T-helper 17 cell (primary cell): Measurements from ENCODE around the gene ACOX3. TPM values are rescaled to one million over a fixed set of nuclear protein-coding genes. Genes with fewer than 3 reads are reported as not detected.

Experiments
- ATAC-seq: fragments of 150-1000 bp; cut with Tn5 transposase; 2 replicates; pipeline ENCODE4 v1.10.0; 2021; ENCODE audit warnings: mild to moderate bottlenecking, moderate library complexity
- DNase-seq, 3 donors: peaks; one replicate each; pipeline versions ENCODE4 v3.0.0 to v3.0.0-alpha.2; 2020 to 2021
- H3K9me3 ChIP-seq: one replicate; pipeline ENCODE4 v1.7.0; 2013; ENCODE audit warnings: low read length, mild to moderate bottlenecking; ENCODE audit not compliant: control insufficient read depth, poor library complexity, severe bottlenecking
- H3K27ac Mint-ChIP-seq: one replicate; pipeline ENCODE4 v1.8.0; 2022; ENCODE audit warnings: mild to moderate bottlenecking, moderate library complexity, mixed read lengths
- H3K27me3 Mint-ChIP-seq: one replicate; pipeline ENCODE4 v1.8.0; 2022; ENCODE audit warnings: mixed read lengths
- H3K36me3 Mint-ChIP-seq: one replicate; pipeline ENCODE4 v1.8.0; 2022; ENCODE audit warnings: low read depth, mixed read lengths
- H3K4me1 Mint-ChIP-seq: one replicate; pipeline ENCODE4 v1.8.0; 2022; ENCODE audit warnings: mild to moderate bottlenecking, mixed read lengths
- H3K4me3 Mint-ChIP-seq: one replicate; pipeline ENCODE4 v1.8.0; 2022; ENCODE audit warnings: mild to moderate bottlenecking, moderate library complexity, mixed read lengths
- total RNA-seq, 4 donors: library from RNA in 2 of 4; stranded (reverse) in 2 of 4; gene quantifications; one replicate each; pipeline ENCODE4 v1.2.3 and lab custom pipeline; 2022 to 2026

Gene ACOX3
- total RNA-seq, 2 donors from 2014 or later, result 9.6 to 11.3 TPM

- Mint-ChIP-seq H3K27me3 (no peaks in the 10 kb centered on the region), H3K4me3 (no peak overlapping the region), H3K36me3 (no peaks in the 10 kb centered on the region), H3K27ac (peak overlapping the region; percentile 89), H3K4me1 (peaks cover 3% of the 10 kb centered on the region)
- ATAC-seq (no peak), DNase-seq (no peak)
- H3K9me3 ChIP-seq, result no peaks in the 10 kb centered on the region
Observed at GRCh38 chr4:8473198-8473919, 32.8 kb upstream of the ACOX3 start.

GRCh38 chr4:8472689-8473197 is 32.2 kb upstream of the ACOX3 start:
- H3K27ac Mint-ChIP-seq, result peak overlapping the region; percentile 89
- no peaks in the 10 kb centered on the region for H3K9me3 ChIP-seq
- peaks cover 3% of the 10 kb centered on the region for H3K4me1 Mint-ChIP-seq
- H3K4me3 Mint-ChIP-seq, result no peak overlapping the region
- no peaks in the 10 kb centered on the region for H3K27me3 Mint-ChIP-seq
- no peaks in the 10 kb centered on the region for H3K36me3 Mint-ChIP-seq
- no peak for DNase-seq
- ATAC-seq, result no peak

- Mint-ChIP-seq H3K4me3 (no peak overlapping the region), H3K27ac (no peak overlapping the region), H3K27me3 (no peaks in the 10 kb centered on the region), H3K4me1 (peaks cover 3% of the 10 kb centered on the region), H3K36me3 (no peaks in the 10 kb centered on the region)
- DNase-seq, result no peak
- no peak for ATAC-seq
- no peaks in the 10 kb centered on the region for H3K9me3 ChIP-seq
Observed at GRCh38 chr4:8472158-8472688, 31.7 kb upstream of the ACOX3 start.

GRCh38 chr4:8471211-8471875 is 30.8 kb upstream of the ACOX3 start:
- H3K9me3 ChIP-seq, result no peaks in the 10 kb centered on the region
- H3K27ac Mint-ChIP-seq, result no peak overlapping the region
- peaks cover 3% of the 10 kb centered on the region for H3K4me1 Mint-ChIP-seq
- no peak overlapping the region for H3K4me3 Mint-ChIP-seq
- DNase-seq (no peak), ATAC-seq (no peak)
- H3K36me3 Mint-ChIP-seq, result peaks cover 3% of the 10 kb centered on the region
- H3K27me3 Mint-ChIP-seq, result no peaks in the 10 kb centered on the region

- Mint-ChIP-seq H3K27ac (no peak overlapping the region), H3K27me3 (no peaks in the 10 kb centered on the region), H3K4me3 (peak overlapping the region; percentile 31), H3K36me3 (peaks cover 3% of the 10 kb centered on the region), H3K4me1 (peaks cover 3% of the 10 kb centered on the region)
- DNase-seq, result no peak
- no peaks in the 10 kb centered on the region for H3K9me3 ChIP-seq
- ATAC-seq, result no peak
Observed at GRCh38 chr4:8470451-8471024, 30.0 kb upstream of the ACOX3 start.

- Mint-ChIP-seq H3K36me3 (peaks cover 7% of the 10 kb centered on the region), H3K27me3 (no peaks in the 10 kb centered on the region), H3K4me1 (peaks cover 3% of the 10 kb centered on the region), H3K27ac (no peak overlapping the region), H3K4me3 (no peak overlapping the region)
- no peak for ATAC-seq
- no peak for DNase-seq
- H3K9me3 ChIP-seq, result no peaks in the 10 kb centered on the region
Observed at GRCh38 chr4:8469550-8469949, 29.0 kb upstream of the ACOX3 start.

- no peaks in the 10 kb centered on the region for H3K9me3 ChIP-seq
- ATAC-seq (peak; percentile 85), DNase-seq (peak; percentile 22 to 46 (median 28))
- Mint-ChIP-seq H3K27ac (no peak overlapping the region), H3K36me3 (peaks cover 7% of the 10 kb centered on the region), H3K4me3 (no peak overlapping the region), H3K4me1 (peaks cover 3% of the 10 kb centered on the region), H3K27me3 (no peaks in the 10 kb centered on the region)
Observed at GRCh38 chr4:8468746-8469535, 28.4 kb upstream of the ACOX3 start.

- Mint-ChIP-seq H3K27me3 (no peaks in the 10 kb centered on the region), H3K27ac (no peak overlapping the region), H3K36me3 (peaks cover 9% of the 10 kb centered on the region), H3K4me1 (peaks cover 2% of the 10 kb centered on the region), H3K4me3 (no peak overlapping the region)
- ATAC-seq, result no peak
- H3K9me3 ChIP-seq, result no peaks in the 10 kb centered on the region
- no peak for DNase-seq
Observed at GRCh38 chr4:8467016-8467415, 26.5 kb upstream of the ACOX3 start.

GRCh38 chr4:8465615-8466611 is 25.4 kb upstream of the ACOX3 start:
- no peak overlapping the region for H3K4me3 Mint-ChIP-seq
- ATAC-seq, result no peak
- peaks cover 2% of the 10 kb centered on the region for H3K4me1 Mint-ChIP-seq
- no peak overlapping the region for H3K27ac Mint-ChIP-seq
- no peak for DNase-seq
- H3K27me3 Mint-ChIP-seq, result no peaks in the 10 kb centered on the region
- H3K9me3 ChIP-seq, result no peaks in the 10 kb centered on the region
- peaks cover 9% of the 10 kb centered on the region for H3K36me3 Mint-ChIP-seq

- Mint-ChIP-seq H3K27me3 (no peaks in the 10 kb centered on the region), H3K4me3 (no peak overlapping the region), H3K4me1 (peaks cover 2% of the 10 kb centered on the region), H3K27ac (no peak overlapping the region), H3K36me3 (peaks cover 9% of the 10 kb centered on the region)
- no peaks in the 10 kb centered on the region for H3K9me3 ChIP-seq
- ATAC-seq, result no peak
- DNase-seq, result no peak
Observed at GRCh38 chr4:8464381-8464780, 23.9 kb upstream of the ACOX3 start.

- DNase-seq (no peak), ATAC-seq (no peak)
- Mint-ChIP-seq H3K36me3 (peaks cover 9% of the 10 kb centered on the region), H3K4me3 (no peak overlapping the region), H3K27ac (no peak overlapping the region), H3K4me1 (peaks cover 2% of the 10 kb centered on the region), H3K27me3 (no peaks in the 10 kb centered on the region)
- H3K9me3 ChIP-seq, result no peaks in the 10 kb centered on the region
Observed at GRCh38 chr4:8463811-8464210, 23.3 kb upstream of the ACOX3 start.

GRCh38 chr4:8461616-8462015 is 21.1 kb upstream of the ACOX3 start:
- H3K27me3 Mint-ChIP-seq, result no peaks in the 10 kb centered on the region
- H3K4me1 Mint-ChIP-seq, result peaks cover 5% of the 10 kb centered on the region
- DNase-seq (no peak), ATAC-seq (no peak)
- no peak overlapping the region for H3K27ac Mint-ChIP-seq
- H3K36me3 Mint-ChIP-seq, result peaks cover 14% of the 10 kb centered on the region
- no peak overlapping the region for H3K4me3 Mint-ChIP-seq
- no peaks in the 10 kb centered on the region for H3K9me3 ChIP-seq
